ENCODE measurements around the gene NOM1. TPM values are rescaled to one million over a fixed set of nuclear protein-coding genes. Genes with fewer than 3 reads are reported as not detected.

NOM1 gene
- total and polyA plus RNA-seq, 2 experiments from 2014 or later: 9.2 to 17.9 TPM

- H3K9ac ChIP-seq: no peak overlapping the region
Measured at GRCh38 chr7:156988343-156989185, 39.1 kb downstream of the NOM1 start.

DNA sequence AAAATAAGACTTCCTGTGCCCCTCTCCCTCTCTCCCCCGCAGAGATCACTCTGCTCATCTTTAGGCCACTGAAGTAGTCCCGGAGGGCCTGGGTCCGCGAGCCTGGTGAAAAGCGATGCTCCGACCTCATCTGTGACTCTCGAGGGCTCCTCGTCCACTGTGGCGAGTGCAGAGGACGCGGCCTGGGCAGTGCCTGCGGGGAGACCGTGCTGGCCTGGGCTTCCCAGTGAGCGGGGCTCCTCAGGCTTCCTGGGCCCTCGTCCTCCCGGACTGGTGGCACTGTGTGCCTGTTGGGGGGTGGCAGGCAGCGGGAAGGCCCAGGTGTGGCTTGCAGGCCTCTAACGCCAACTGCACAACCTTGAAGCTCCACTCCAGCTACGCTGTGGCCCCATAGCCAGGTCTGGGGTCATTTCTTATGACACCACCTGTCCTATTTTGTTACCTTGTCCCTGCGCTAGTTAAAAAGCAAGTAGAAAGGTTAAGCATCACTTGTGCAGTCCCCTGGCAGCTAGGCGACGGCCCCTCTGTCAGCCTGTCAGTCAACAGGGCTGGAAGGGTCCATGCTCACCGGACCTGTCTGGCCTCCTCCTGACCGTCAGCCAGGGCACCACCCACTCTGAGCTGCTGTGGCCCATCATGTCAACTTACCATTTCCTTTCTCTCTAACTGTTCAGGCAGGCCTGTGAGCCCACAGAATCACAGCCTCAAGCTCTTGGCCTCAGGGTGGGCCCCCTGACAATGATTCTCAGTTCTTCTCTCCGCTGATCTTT lies 40.4 kb downstream of the NOM1 start:
- in situ Hi-C loops (cut with MboI): no loop called here
- no peak for DNase-seq
- Histone ChIP-seq H3K36me3 (ENCODE audit: low read depth) (no peaks in the 10 kb centered on the region), H4K20me1 (ENCODE audit: insufficient read depth) (no peaks in the 10 kb centered on the region), H3K79me2 (ENCODE audit: insufficient read depth) (no peaks in the 10 kb centered on the region), H3F3A (ENCODE audit: insufficient read depth) (0 out of 2 replicates have a peak, but pooled peaks cover 1% of the 10 kb centered on the region), H3K27ac (no peak overlapping the region), H3K4me2 (ENCODE audit: unreplicated experiment) (no peak overlapping the region), H3K4me1 (ENCODE audit: insufficient read depth) (no peaks in the 10 kb centered on the region; the same call in 1 of the 2 replicates), H3K27me3 (replicated peaks; ENCODE audit: insufficient read depth) (0 out of 2 replicates have a peak, but pooled peaks cover 6% of the 10 kb centered on the region), H3K9me2 (ENCODE audit: insufficient read depth) (no peaks in the 10 kb centered on the region), H3K9ac (no peak overlapping the region), H3K4me3 (no peak overlapping the region), H2AFZ (no peak overlapping the region), H3K9me3 (ENCODE audit: low read depth) (no peaks in the 10 kb centered on the region)
- TF ChIP-seq EZH2phosphoT487 (IDR thresholded peaks at IDR 0.05; ENCODE audit: insufficient read depth, low read depth) (no peak), EZH2 (IDR thresholded peaks at IDR 0.05; ENCODE audit: insufficient read depth, poor library complexity, severe bottlenecking) (no peak)
- 75 to 77% methylated on average over 25 of the region's 25 CpGs for WGBS, 2 experiments (ENCODE audit: low coverage in 1 of 2, low lambda C conversion rate in 2 of 2, missing lambda C conversion rate in 2 of 2)

More at GRCh38 chr7:156988343-156989185, 39.1 kb downstream of the NOM1 start:
- H3K4me3 ChIP-seq: no peak overlapping the region
- no peaks in the 10 kb centered on the region for H3K9me3 ChIP-seq (ENCODE audit: low read depth)
- H4K20me1 ChIP-seq (ENCODE audit: insufficient read depth): no peaks in the 10 kb centered on the region
- H3K27me3 ChIP-seq (replicated peaks; ENCODE audit: insufficient read depth): 0 out of 2 replicates have a peak, but pooled peaks cover 3% of the 10 kb centered on the region
- no peaks in the 10 kb centered on the region for H3K36me3 ChIP-seq (ENCODE audit: low read depth)
- WGBS, 2 experiments (ENCODE audit: low coverage in 1 of 2, low lambda C conversion rate in 2 of 2, missing lambda C conversion rate in 2 of 2): 75 to 77% methylated on average over 27 of the region's 27 CpGs
- in situ Hi-C loops (cut with MboI): no loop called here
- no peaks in the 10 kb centered on the region for H3K9me2 ChIP-seq (ENCODE audit: insufficient read depth)
- no peaks in the 10 kb centered on the region for H3K79me2 ChIP-seq (ENCODE audit: insufficient read depth)
- peaks cover 4% of the 10 kb centered on the region; the same call in 1 of the 2 replicates for H3K4me1 ChIP-seq (ENCODE audit: insufficient read depth)
- peaks cover 15% of the 10 kb centered on the region for H3F3A ChIP-seq (ENCODE audit: insufficient read depth)
- H3K27ac ChIP-seq: no peak overlapping the region
- TF ChIP-seq EZH2 (IDR thresholded peaks at IDR 0.05; ENCODE audit: insufficient read depth, poor library complexity, severe bottlenecking) (no peak), EZH2phosphoT487 (IDR thresholded peaks at IDR 0.05; ENCODE audit: insufficient read depth, low read depth) (no peak)
- DNase-seq: no peak
- H3K4me2 ChIP-seq (ENCODE audit: unreplicated experiment): no peak overlapping the region
- no peak overlapping the region for H2AFZ ChIP-seq

- Histone ChIP-seq H3K79me2 (ENCODE audit: insufficient read depth) (no peaks in the 10 kb centered on the region), H3K27me3 (replicated peaks; ENCODE audit: insufficient read depth) (peaks cover 32% of the 10 kb centered on the region), H3F3A (ENCODE audit: insufficient read depth) (no peaks in the 10 kb centered on the region), H2AFZ (no peak overlapping the region), H3K9me2 (ENCODE audit: insufficient read depth) (no peaks in the 10 kb centered on the region), H3K36me3 (ENCODE audit: low read depth) (no peaks in the 10 kb centered on the region), H3K4me2 (ENCODE audit: unreplicated experiment) (no peak overlapping the region), H3K4me3 (no peak overlapping the region), H3K9me3 (ENCODE audit: low read depth) (no peaks in the 10 kb centered on the region), H3K27ac (no peak overlapping the region), H3K9ac (no peak overlapping the region), H3K4me1 (ENCODE audit: insufficient read depth) (no peaks in the 10 kb centered on the region), H4K20me1 (ENCODE audit: insufficient read depth) (no peaks in the 10 kb centered on the region)
- WGBS, 2 experiments (ENCODE audit: low coverage in 1 of 2, low lambda C conversion rate in 2 of 2, missing lambda C conversion rate in 2 of 2): 48% methylated on average over 31 to 32 of the region's 32 CpGs
- TF ChIP-seq EZH2phosphoT487 (IDR thresholded peaks at IDR 0.05; ENCODE audit: insufficient read depth, low read depth) (no peak), EZH2 (IDR thresholded peaks at IDR 0.05; ENCODE audit: insufficient read depth, poor library complexity, severe bottlenecking) (no peak)
- DNase-seq: no peak
- in situ Hi-C loops (cut with MboI): no loop called here
Measured at GRCh38 chr7:156993021-156993924, 43.8 kb downstream of the NOM1 start.

- H3K4me1 ChIP-seq (ENCODE audit: insufficient read depth): no peaks in the 10 kb centered on the region
- H3K27ac ChIP-seq: no peak overlapping the region
- no peak overlapping the region for H3K9ac ChIP-seq
- no peaks in the 10 kb centered on the region for H3K36me3 ChIP-seq (ENCODE audit: low read depth)
- no peak overlapping the region for H3K4me2 ChIP-seq (ENCODE audit: unreplicated experiment)
- H3K9me2 ChIP-seq (ENCODE audit: insufficient read depth): no peaks in the 10 kb centered on the region
- no peak overlapping the region for H2AFZ ChIP-seq
- no peaks in the 10 kb centered on the region for H3F3A ChIP-seq (ENCODE audit: insufficient read depth)
- H3K27me3 ChIP-seq (replicated peaks; ENCODE audit: insufficient read depth): peaks cover 38% of the 10 kb centered on the region
- no peaks in the 10 kb centered on the region for H4K20me1 ChIP-seq (ENCODE audit: insufficient read depth)
- in situ Hi-C loops (cut with MboI): no loop called here
- no peaks in the 10 kb centered on the region for H3K79me2 ChIP-seq (ENCODE audit: insufficient read depth)
- no peaks in the 10 kb centered on the region for H3K9me3 ChIP-seq (ENCODE audit: low read depth)
- no peak overlapping the region for H3K4me3 ChIP-seq
- 67 to 72% methylated on average over 10 of the region's 10 CpGs for WGBS, 2 experiments (ENCODE audit: low coverage in 1 of 2, low lambda C conversion rate in 2 of 2, missing lambda C conversion rate in 2 of 2)
- TF ChIP-seq EZH2phosphoT487 (IDR thresholded peaks at IDR 0.05; ENCODE audit: insufficient read depth, low read depth) (no peak), EZH2 (IDR thresholded peaks at IDR 0.05; ENCODE audit: insufficient read depth, poor library complexity, severe bottlenecking) (no peak)
- DNase-seq: no peak
Measured at GRCh38 chr7:156993925-156994235, 44.4 kb downstream of the NOM1 start.
